Measurements from ENCODE around the gene PTDSS2. TPM values are rescaled to one million over a fixed set of nuclear protein-coding genes. Genes with fewer than 3 reads are reported as not detected.

Gene PTDSS2
- total RNA-seq, 2 donors from 2014 or later, result 55.2 to 56.1 TPM

GRCh38 chr11:532986-533585 lies 83.0 kb downstream of the PTDSS2 start:
- Histone ChIP-seq H3K4me1 (ENCODE audit: control insufficient read depth, insufficient read depth, low read length) (no peaks in the 10 kb centered on the region), H3K27me3 (ENCODE audit: control insufficient read depth, insufficient read depth, low read length, poor library complexity, severe bottlenecking) (no peaks in the 10 kb centered on the region), H3K27ac (ENCODE audit: low read depth, low read length) (no peak overlapping the region), H3K9me3 (ENCODE audit: control insufficient read depth, low read length) (no peaks in the 10 kb centered on the region), H3K9ac (ENCODE audit: extremely low read depth, low read length, poor library complexity, severe bottlenecking) (no peak overlapping the region), H3K4me3 (ENCODE audit: low read length) (no peak overlapping the region), H3K36me3 (ENCODE audit: control insufficient read depth, insufficient read depth, low read length) (peaks cover 8% of the 10 kb centered on the region)
- no peak overlapping the region for H3K4me3 Mint-ChIP-seq
- WGBS, 2 experiments (ENCODE audit: insufficient coverage in 1 of 2, insufficient read length in 1 of 2), result 93 to 97% methylated on average over 14 to 33 of the region's 33 CpGs
- no peaks in the 10 kb centered on the region for H3K9me3 Mint-ChIP-seq
- no peak overlapping the region for H3K27ac Mint-ChIP-seq
- peaks cover 9% of the 10 kb centered on the region for H3K27me3 Mint-ChIP-seq (ENCODE audit: insufficient read depth)
- TF ChIP-seq CTCF (conservative IDR thresholded peaks at IDR 0.05), result no peak
- DNase-seq, result peak; percentile 34
- H3K36me3 Mint-ChIP-seq (ENCODE audit: low read depth), result peaks cover 10% of the 10 kb centered on the region
- H3K4me1 Mint-ChIP-seq, result no peaks in the 10 kb centered on the region

GRCh38 chr11:533586-534395 lies 83.7 kb downstream of the PTDSS2 start:
- no peaks in the 10 kb centered on the region for H3K4me1 Mint-ChIP-seq
- no peaks in the 10 kb centered on the region for H3K9me3 Mint-ChIP-seq
- Histone ChIP-seq H3K27ac (ENCODE audit: low read depth, low read length) (no peak overlapping the region), H3K9me3 (ENCODE audit: control insufficient read depth, low read length) (no peaks in the 10 kb centered on the region), H3K4me1 (ENCODE audit: control insufficient read depth, insufficient read depth, low read length) (no peaks in the 10 kb centered on the region), H3K4me3 (ENCODE audit: low read length) (peak overlapping the region; percentile 86), H3K36me3 (ENCODE audit: control insufficient read depth, insufficient read depth, low read length) (peaks cover 8% of the 10 kb centered on the region), H3K27me3 (ENCODE audit: control insufficient read depth, insufficient read depth, low read length, poor library complexity, severe bottlenecking) (no peaks in the 10 kb centered on the region), H3K9ac (ENCODE audit: extremely low read depth, low read length, poor library complexity, severe bottlenecking) (no peak overlapping the region)
- peaks cover 10% of the 10 kb centered on the region for H3K36me3 Mint-ChIP-seq (ENCODE audit: low read depth)
- H3K4me3 Mint-ChIP-seq, result peak overlapping the region; percentile 65
- H3K27me3 Mint-ChIP-seq (ENCODE audit: insufficient read depth), result peaks cover 9% of the 10 kb centered on the region
- peak; percentile 38 for DNase-seq
- no peak for TF ChIP-seq CTCF (conservative IDR thresholded peaks at IDR 0.05)
- H3K27ac Mint-ChIP-seq, result no peak overlapping the region
- 94 to 95% methylated on average over 32 to 37 of the region's 37 CpGs for WGBS, 2 experiments (ENCODE audit: insufficient coverage in 1 of 2, insufficient read length in 1 of 2)

- Mint-ChIP-seq H3K27ac (no peak overlapping the region), H3K4me1 (no peaks in the 10 kb centered on the region), H3K4me3 (peak overlapping the region; percentile 65), H3K9me3 (no peaks in the 10 kb centered on the region), H3K36me3 (ENCODE audit: low read depth) (peaks cover 10% of the 10 kb centered on the region), H3K27me3 (ENCODE audit: insufficient read depth) (peaks cover 9% of the 10 kb centered on the region)
- no peaks in the 10 kb centered on the region for H3K27me3 ChIP-seq (ENCODE audit: control insufficient read depth, insufficient read depth, low read length, poor library complexity, severe bottlenecking)
- H3K27ac ChIP-seq (ENCODE audit: low read depth, low read length), result no peak overlapping the region
- H3K36me3 ChIP-seq (ENCODE audit: control insufficient read depth, insufficient read depth, low read length), result peaks cover 8% of the 10 kb centered on the region
- 16 to 32% methylated on average over 33 to 66 of the region's 66 CpGs for WGBS, 2 experiments (ENCODE audit: insufficient coverage in 1 of 2, insufficient read length in 1 of 2)
- H3K4me3 ChIP-seq (ENCODE audit: low read length), result peak overlapping the region; percentile 86
- H3K4me1 ChIP-seq (ENCODE audit: control insufficient read depth, insufficient read depth, low read length), result no peaks in the 10 kb centered on the region
- TF ChIP-seq CTCF (conservative IDR thresholded peaks at IDR 0.05), result no peak
- DNase-seq, result peak; percentile 69
- peak overlapping the region; percentile 33 for H3K9ac ChIP-seq (ENCODE audit: extremely low read depth, low read length, poor library complexity, severe bottlenecking)
- no peaks in the 10 kb centered on the region for H3K9me3 ChIP-seq (ENCODE audit: control insufficient read depth, low read length)
Observed at GRCh38 chr11:534396-535209, 84.5 kb downstream of the PTDSS2 start.

Measured in endodermal cell (in vitro differentiated cells).